ENCODE results near the gene RGS1. TPM values are rescaled to one million over a fixed set of nuclear protein-coding genes. Genes with fewer than 3 reads are reported as not detected.
A peak's percentile ranks its signal among the peaks of the same experiment; 100 is the strongest.
"Not testable (repeated sequence)": the region's sequence is repeated elsewhere in the genome, so short reads cannot be mapped to it uniquely, and the experiment has no call there.

RGS1 gene
- polyA plus RNA-seq (2012; ENCODE audit: low read depth, missing spikeins), result 246 TPM

GRCh38 chr1:192575499-192576189 lies at the start of gene RGS1:
Gene RGS1, plus strand, starts transcription at chr1:192575773. Its CDS starts 20 bp downstream, at chr1:192575793.
- DNase-seq (ENCODE audit: insufficient read length, low spot score), result no peak
- FAIRE-seq, result peak; percentile 98
- TF ChIP-seq SPI1 (IDR thresholded peaks at IDR 0.05; ENCODE audit: low read depth, low read length) (no peak; the same call in 1 of the 2 replicates), TAF1 (IDR thresholded peaks at IDR 0.05; ENCODE audit: low read depth, low read length) (peak; percentile 98), POLR2A (IDR thresholded peaks at IDR 0.05; ENCODE audit: low read depth, low read length) (peak; percentile 100), PAX5 (IDR thresholded peaks at IDR 0.05; ENCODE audit: insufficient read depth, low read length, severe bottlenecking) (no peak), POLR2AphosphoS5 (IDR thresholded peaks at IDR 0.05; ENCODE audit: low read depth, low read length) (peak; percentile 100), POU2F2 (IDR thresholded peaks at IDR 0.05; ENCODE audit: low read depth, low read length) (peak; percentile 94)

- DNase-seq (ENCODE audit: insufficient read length, low spot score), result no peak
- TF ChIP-seq TAF1 (IDR thresholded peaks at IDR 0.05; ENCODE audit: low read depth, low read length) (no peak), POLR2AphosphoS5 (IDR thresholded peaks at IDR 0.05; ENCODE audit: low read depth, low read length) (no peak), POLR2A (IDR thresholded peaks at IDR 0.05; ENCODE audit: low read depth, low read length) (no peak), PAX5 (IDR thresholded peaks at IDR 0.05; ENCODE audit: insufficient read depth, low read length, severe bottlenecking) (no peak), SPI1 (IDR thresholded peaks at IDR 0.05; ENCODE audit: low read depth, low read length) (no peak), POU2F2 (IDR thresholded peaks at IDR 0.05; ENCODE audit: low read depth, low read length) (no peak)
- peak; percentile 54 for FAIRE-seq
These were observed 48.3 kb upstream of the RGS1 start for GRCh38 chr1:192527111-192527795.

GRCh38 chr1:192527950-192528349 lies 47.6 kb upstream of the RGS1 start:
- DNase-seq (ENCODE audit: insufficient read length, low spot score) (no peak), FAIRE-seq (peak; percentile 60)
- no peak for TF ChIP-seq POLR2AphosphoS5 (IDR thresholded peaks at IDR 0.05; ENCODE audit: low read depth, low read length)
- TF ChIP-seq POLR2A (IDR thresholded peaks at IDR 0.05; ENCODE audit: low read depth, low read length), result no peak
- no peak for TF ChIP-seq TAF1 (IDR thresholded peaks at IDR 0.05; ENCODE audit: low read depth, low read length)
- TF ChIP-seq POU2F2 (IDR thresholded peaks at IDR 0.05; ENCODE audit: low read depth, low read length), result no peak

GRCh38 chr1:192529031-192529755 lies 46.4 kb upstream of the RGS1 start:
- peak; percentile 69 for FAIRE-seq
- TF ChIP-seq POLR2A (IDR thresholded peaks at IDR 0.05; ENCODE audit: low read depth, low read length) (no peak), POU2F2 (IDR thresholded peaks at IDR 0.05; ENCODE audit: low read depth, low read length) (no peak), SPI1 (IDR thresholded peaks at IDR 0.05; ENCODE audit: low read depth, low read length) (no peak), TAF1 (IDR thresholded peaks at IDR 0.05; ENCODE audit: low read depth, low read length) (no peak), PAX5 (IDR thresholded peaks at IDR 0.05; ENCODE audit: insufficient read depth, low read length, severe bottlenecking) (no peak), POLR2AphosphoS5 (IDR thresholded peaks at IDR 0.05; ENCODE audit: low read depth, low read length) (no peak)
- no peak for DNase-seq (ENCODE audit: insufficient read length, low spot score)

GRCh38 chr1:192529811-192530210 lies 45.8 kb upstream of the RGS1 start:
- TF ChIP-seq SPI1 (IDR thresholded peaks at IDR 0.05; ENCODE audit: low read depth, low read length) (no peak), POU2F2 (IDR thresholded peaks at IDR 0.05; ENCODE audit: low read depth, low read length) (no peak), POLR2AphosphoS5 (IDR thresholded peaks at IDR 0.05; ENCODE audit: low read depth, low read length) (no peak), TAF1 (IDR thresholded peaks at IDR 0.05; ENCODE audit: low read depth, low read length) (no peak), POLR2A (IDR thresholded peaks at IDR 0.05; ENCODE audit: low read depth, low read length) (no peak), PAX5 (IDR thresholded peaks at IDR 0.05; ENCODE audit: insufficient read depth, low read length, severe bottlenecking) (no peak)
- FAIRE-seq (no peak), DNase-seq (ENCODE audit: insufficient read length, low spot score) (no peak)

GRCh38 chr1:192530254-192530653 lies 45.3 kb upstream of the RGS1 start:
- DNase-seq (ENCODE audit: insufficient read length, low spot score) (no peak), FAIRE-seq (peak; percentile 92)
- TF ChIP-seq POLR2A (IDR thresholded peaks at IDR 0.05; ENCODE audit: low read depth, low read length) (peak; percentile 49; the same call in 1 of the 2 replicates), TAF1 (IDR thresholded peaks at IDR 0.05; ENCODE audit: low read depth, low read length) (no peak), SPI1 (IDR thresholded peaks at IDR 0.05; ENCODE audit: low read depth, low read length) (peak; percentile 90)

GRCh38 chr1:192531037-192531703 lies 44.4 kb upstream of the RGS1 start:
- DNase-seq (ENCODE audit: insufficient read length, low spot score), result not testable (repeated sequence)
- FAIRE-seq, result peak; percentile 66

- DNase-seq (ENCODE audit: insufficient read length, low spot score), result no peak
- TF ChIP-seq POLR2A (IDR thresholded peaks at IDR 0.05; ENCODE audit: low read depth, low read length), result no peak
- no peak for TF ChIP-seq TAF1 (IDR thresholded peaks at IDR 0.05; ENCODE audit: low read depth, low read length)
- TF ChIP-seq POLR2AphosphoS5 (IDR thresholded peaks at IDR 0.05; ENCODE audit: low read depth, low read length), result no peak
- TF ChIP-seq POU2F2 (IDR thresholded peaks at IDR 0.05; ENCODE audit: low read depth, low read length), result no peak
- TF ChIP-seq PAX5 (IDR thresholded peaks at IDR 0.05; ENCODE audit: insufficient read depth, low read length, severe bottlenecking), result no peak
- TF ChIP-seq SPI1 (IDR thresholded peaks at IDR 0.05; ENCODE audit: low read depth, low read length), result no peak
- no peak for FAIRE-seq
These were observed 40.9 kb upstream of the RGS1 start for GRCh38 chr1:192534666-192535065.
